ENCODE results near the gene LEF1. TPM values are rescaled to one million over a fixed set of nuclear protein-coding genes. Genes with fewer than 3 reads are reported as not detected.

LEF1 gene
- total and polyA plus RNA-seq, 9 of the 15 experiments (the other 6 are each of a cell fraction or from before 2014, with no cell fraction given) = 15.1 to 81.1 (median 29.7) TPM

- 90% methylated on average over 2 of the region's 2 CpGs for WGBS (ENCODE audit: insufficient coverage, low coverage, missing lambda C conversion rate)
- CTCF ChIA-PET (ENCODE audit: low intra/inter-chr PET ratio) = no interaction called here
- no peaks in the 10 kb centered on the region for H3K27me3 ChIP-seq (ENCODE audit: control insufficient read depth in 2 of 2, insufficient read depth in 2 of 2, low read length in 2 of 2)
- intact Hi-C loops (cut with micrococcal nuclease) = no loop called here
- DNase-seq (ENCODE audit: extremely low read depth in 1 of 4, low spot score in 3 of 4) (no peak), ATAC-seq (no peak), FAIRE-seq (no peak)
- H3K27ac ChIP-seq (ENCODE audit: extremely low read depth, low read depth, low read length) = no peak overlapping the region
- no peak overlapping the region for H2AFZ ChIP-seq (ENCODE audit: low read depth, low read length)
- no peak overlapping the region for H3K9ac ChIP-seq (ENCODE audit: insufficient read depth in 1 of 2, low read depth in 2 of 2, low read length in 2 of 2)
- TF ChIP-seq TCFL5 (CRISPR knock-in tag; conservative IDR thresholded peaks at IDR 0.05) = no peak
- no peak for TF ChIP-seq ZNF445 (CRISPR knock-in tag; IDR thresholded peaks at IDR 0.05; ENCODE audit: low read depth)
- TF ChIP-seq NCOA6 (IDR thresholded peaks at IDR 0.05) = no peak
- no peak for TF ChIP-seq SP2 (IDR thresholded peaks at IDR 0.05; ENCODE audit: extremely low read depth, low read depth, low read length, poor library complexity, severe bottlenecking)
- TF ChIP-seq, protein P1, sequence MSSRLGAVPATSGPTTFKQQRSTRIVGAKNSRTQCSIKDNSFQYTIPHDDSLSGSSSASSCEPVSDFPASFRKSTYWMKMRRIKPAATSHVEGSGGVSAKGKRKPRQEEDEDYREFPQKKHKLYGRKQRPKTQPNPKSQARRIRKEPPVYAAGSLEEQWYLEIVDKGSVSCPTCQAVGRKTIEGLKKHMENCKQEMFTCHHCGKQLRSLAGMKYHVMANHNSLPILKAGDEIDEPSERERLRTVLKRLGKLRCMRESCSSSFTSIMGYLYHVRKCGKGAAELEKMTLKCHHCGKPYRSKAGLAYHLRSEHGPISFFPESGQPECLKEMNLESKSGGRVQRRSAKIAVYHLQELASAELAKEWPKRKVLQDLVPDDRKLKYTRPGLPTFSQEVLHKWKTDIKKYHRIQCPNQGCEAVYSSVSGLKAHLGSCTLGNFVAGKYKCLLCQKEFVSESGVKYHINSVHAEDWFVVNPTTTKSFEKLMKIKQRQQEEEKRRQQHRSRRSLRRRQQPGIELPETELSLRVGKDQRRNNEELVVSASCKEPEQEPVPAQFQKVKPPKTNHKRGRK (tag; IDR thresholded peaks at IDR 0.05) = no peak
- TF ChIP-seq HNRNPUL1 (IDR thresholded peaks at IDR 0.05; ENCODE audit: low read length) = no peak
- no peak for TF ChIP-seq STAT6 (CRISPR knock-in tag; IDR thresholded peaks at IDR 0.05)
- TF ChIP-seq CHCHD3 (CRISPR knock-in tag; IDR thresholded peaks at IDR 0.05) = no peak
- no peak overlapping the region for H3K4me2 ChIP-seq (ENCODE audit: insufficient read depth, low read length)
- peaks cover 20% of the 10 kb centered on the region; the same call in 2 of the 3 replicates for H3K79me2 ChIP-seq (ENCODE audit: control insufficient read depth, insufficient read depth, low read length)
- H4K20me1 ChIP-seq (replicated peaks; ENCODE audit: control insufficient read depth, insufficient read depth, low read length) = no peaks in the 10 kb centered on the region
- in situ Hi-C loops (cut with MboI) = no loop called here
- H3K9me1 ChIP-seq (ENCODE audit: control insufficient read depth, insufficient read depth, low read length) = no peaks in the 10 kb centered on the region
- no peaks in the 10 kb centered on the region for H3K9me3 ChIP-seq (replicated peaks; ENCODE audit: control insufficient read depth, insufficient read depth, low read depth, low read length)
- no TSS peak for BruUV-seq (replicated peaks)
- H3K4me1 ChIP-seq (replicated peaks in 1 of 2; ENCODE audit: control insufficient read depth in 2 of 2, insufficient read depth in 2 of 2, low read length in 2 of 2) = peaks cover 4 to 44% of the 10 kb centered on the region in 2 experiments; a peak in 4 of 5 replicates
- POLR2A ChIA-PET = no interaction called here
- no peak overlapping the region for H3K4me3 ChIP-seq
- H3K36me3 ChIP-seq (ENCODE audit: control insufficient read depth, insufficient read depth, low read length) = no peaks in the 10 kb centered on the region; the same call in 2 of the 3 replicates
Measured at GRCh38 chr4:108109997-108110416, 58.7 kb downstream of the LEF1 start.

All from K562 (cell line).